Endometrial microvascular endothelial cells (primary cell): ENCODE data around the gene YRDC. TPM values are rescaled to one million over a fixed set of nuclear protein-coding genes. Genes with fewer than 3 reads are reported as not detected.
"Not testable (repeated sequence)": the region's sequence is repeated elsewhere in the genome, so short reads cannot be mapped to it uniquely, and the experiment has no call there.

ENCODE experiments used
- in situ Hi-C: cut with HindIII; loops from 2 replicates; pipeline ENCODE4 v1.10.0; 2017; ENCODE audit warnings: low sequenced_read_pairs, low pct_unique_long_range_greater_than_20kb; ENCODE audit errors: inconsistent ontology term
- total RNA-seq: library from RNA; depleted of rRNA; stranded (reverse); fragments of >200 nt; gene quantifications from one replicate; pipeline ENCODE4 v1.2.3, GENCODE V29; 2015; ENCODE audit errors: inconsistent ontology term

The YRDC gene
- total RNA-seq, 1 donor from 2014 or later: 25.5 TPM

DNA sequence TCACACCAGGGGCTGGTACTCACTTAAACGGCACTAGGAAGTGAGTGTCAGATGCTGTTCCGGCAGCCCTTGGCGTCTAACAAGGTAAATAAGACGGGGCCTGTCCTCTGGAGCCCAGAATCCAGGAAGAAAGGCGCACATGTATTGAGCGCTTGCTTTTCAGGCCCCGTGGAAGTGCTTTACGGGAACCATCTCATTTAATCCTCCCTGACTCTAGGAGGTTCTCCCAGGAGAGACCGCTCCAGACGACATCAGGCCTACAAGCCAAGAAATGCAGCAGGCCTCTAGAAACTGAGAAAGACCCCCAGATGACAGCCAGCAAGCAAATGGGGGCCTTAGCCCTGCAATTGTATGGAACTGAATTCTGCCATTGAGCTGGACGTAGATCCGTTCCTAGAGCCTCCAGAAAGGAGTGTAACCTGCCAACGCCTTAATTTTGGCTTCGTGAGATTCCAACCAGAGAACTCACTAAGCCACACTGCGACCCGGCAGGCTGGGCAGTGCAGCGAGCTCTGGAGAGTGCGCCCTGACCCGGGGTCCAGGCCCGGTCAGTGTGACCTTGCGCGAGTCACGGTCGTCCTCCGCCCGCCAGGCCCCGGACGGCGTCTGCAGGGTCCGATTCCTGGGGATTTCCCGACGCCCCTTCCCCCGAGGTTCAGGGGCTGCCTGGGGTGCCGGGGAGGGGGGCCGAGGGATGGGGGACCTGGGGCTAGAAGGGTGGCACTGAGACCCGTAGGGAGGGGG lies 14.9 kb downstream of the YRDC start:
- in situ Hi-C loops: no loop called here

DNA sequence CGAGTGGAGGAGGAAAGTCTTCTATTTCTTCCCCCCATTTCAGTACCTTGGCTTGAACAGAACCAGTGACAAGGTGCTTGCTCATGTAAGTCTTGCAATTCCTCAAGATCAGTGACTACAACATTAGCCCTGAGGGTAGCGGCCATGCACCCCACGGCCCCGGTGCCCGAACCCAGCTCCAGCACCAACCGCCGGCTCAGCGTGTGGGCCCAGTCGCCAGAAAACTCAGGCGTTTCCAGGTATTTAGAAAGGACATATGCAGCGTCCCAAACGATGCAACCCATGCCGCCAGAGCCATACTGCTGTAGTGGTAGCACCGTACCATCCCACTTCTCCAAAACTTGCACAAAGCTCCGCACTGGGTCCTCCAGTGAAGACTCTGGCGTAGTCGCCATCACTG lies 25.5 kb downstream of the YRDC start:
- in situ Hi-C loops: no loop called here

DNA sequence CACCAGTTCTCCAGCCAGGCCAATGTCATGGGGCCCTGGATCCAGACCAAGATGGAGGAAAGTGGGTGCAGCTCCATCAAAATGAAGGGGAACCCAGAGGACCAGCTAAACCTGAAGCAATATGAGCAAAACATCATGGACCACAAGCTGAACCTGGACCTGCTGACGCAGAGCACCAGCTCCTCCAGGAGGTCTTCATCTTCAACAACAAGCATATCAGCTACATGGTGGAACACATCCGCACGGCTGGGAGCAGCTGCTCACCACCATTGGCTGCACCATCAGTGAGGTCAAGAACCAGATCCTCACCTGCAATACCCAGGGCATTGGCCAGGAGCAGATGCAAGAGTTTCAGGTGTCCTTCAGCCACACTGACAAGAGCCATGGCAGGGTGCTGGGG lies 29.4 kb downstream of the YRDC start:
- in situ Hi-C loops: no loop called here

DNA sequence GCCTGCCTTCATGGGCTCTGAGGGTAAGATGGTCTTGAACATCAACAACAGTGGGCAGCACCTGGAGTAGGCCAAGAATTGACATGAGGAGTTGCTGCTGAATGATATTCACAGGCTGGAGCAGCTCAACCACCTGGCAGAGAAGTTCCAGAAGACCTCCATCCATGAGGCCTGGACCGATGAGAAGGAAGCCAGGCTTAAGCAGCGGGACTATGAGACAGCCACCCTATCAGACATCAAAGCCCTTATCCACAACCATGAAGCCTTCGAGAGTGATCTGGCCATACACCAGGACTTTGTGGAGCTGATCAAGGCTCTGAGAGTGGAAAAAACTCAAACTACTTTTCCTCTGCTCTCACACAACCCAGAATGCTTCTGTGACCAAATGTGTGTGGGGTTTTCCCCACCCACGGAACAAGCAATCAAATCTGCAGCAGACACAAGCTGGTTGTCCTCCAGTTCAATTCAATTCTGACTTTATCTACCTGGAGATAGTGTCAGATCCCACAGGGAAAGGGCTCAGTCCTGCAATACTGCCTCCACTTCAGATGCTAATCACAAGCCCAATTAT lies 31.0 kb downstream of the YRDC start:
- in situ Hi-C loops: no loop called here

DNA sequence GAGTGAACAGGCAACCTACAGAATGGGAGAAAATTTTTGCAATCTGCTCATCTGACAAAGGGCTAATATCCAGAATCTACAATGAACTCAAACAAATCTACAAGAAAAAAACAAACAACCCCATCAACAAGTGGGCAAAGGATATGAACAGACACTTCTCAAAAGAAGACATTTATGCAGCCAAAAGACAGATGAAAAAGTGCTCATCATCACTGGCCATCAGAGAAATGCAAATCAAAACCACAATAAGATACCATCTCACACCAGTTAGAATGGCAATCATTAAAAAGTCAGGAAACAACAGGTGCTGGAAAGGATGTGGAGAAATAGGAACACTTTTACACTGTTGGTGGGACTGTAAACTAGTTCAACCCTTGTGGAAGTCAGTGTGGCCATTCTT lies 36.6 kb downstream of the YRDC start:
- in situ Hi-C loops: not testable (repeated sequence)

DNA sequence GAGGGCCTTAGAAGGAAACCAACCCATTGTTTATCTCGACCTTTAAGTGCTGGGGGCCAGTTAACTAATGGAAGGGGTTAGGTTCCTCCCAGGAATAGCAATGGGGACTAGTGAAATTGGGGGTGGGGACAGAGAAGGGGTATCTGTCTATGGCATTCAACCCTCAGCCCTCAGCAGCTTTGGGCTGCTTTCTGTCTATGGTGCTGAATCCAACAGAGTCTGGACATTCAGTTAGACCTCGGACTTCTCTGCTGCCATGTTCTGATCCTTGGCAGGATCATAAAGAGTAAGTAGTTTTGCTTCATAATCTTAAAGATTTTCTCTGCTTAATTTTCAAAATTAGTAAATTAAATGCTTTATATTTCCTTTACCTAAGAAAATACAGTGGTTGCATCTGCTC lies 40.5 kb downstream of the YRDC start:
- in situ Hi-C loops: no loop called here

DNA sequence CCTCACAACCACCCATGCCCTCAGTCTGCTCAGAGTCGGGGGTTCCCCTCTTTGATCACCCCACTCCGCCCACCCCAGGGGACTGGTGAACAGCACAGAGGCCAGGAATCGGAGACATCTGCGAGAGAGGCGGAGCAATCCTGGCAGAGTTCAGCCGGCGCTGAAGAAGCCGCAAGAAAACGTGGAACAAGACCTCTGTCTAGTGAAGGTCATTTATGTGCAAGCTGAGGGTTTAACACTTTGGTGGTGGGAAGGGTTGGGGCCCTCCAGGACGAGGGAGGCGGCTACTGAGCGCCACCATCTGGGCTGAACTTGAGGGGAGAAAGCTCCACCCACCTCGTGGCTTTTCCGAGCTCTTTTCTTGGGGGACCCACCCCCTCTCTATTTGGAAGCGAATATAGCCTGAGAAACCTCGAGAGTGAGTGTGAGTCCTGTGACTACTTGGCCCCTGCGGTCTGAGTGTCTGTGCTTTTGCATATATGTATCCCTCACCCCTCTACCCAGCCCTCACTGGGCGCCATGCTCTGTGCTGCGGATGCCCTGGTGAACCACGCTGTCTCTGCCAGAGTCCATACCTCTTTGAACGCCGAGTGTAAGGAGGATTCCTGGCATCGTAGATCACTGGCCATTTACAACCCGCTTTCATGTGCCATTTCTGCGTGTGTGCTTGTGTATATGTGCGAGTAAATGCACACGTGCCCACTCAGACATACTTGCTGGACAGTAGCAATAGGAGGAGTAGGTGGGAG lies 41.9 kb downstream of the YRDC start:
- in situ Hi-C loops: no loop called here

DNA sequence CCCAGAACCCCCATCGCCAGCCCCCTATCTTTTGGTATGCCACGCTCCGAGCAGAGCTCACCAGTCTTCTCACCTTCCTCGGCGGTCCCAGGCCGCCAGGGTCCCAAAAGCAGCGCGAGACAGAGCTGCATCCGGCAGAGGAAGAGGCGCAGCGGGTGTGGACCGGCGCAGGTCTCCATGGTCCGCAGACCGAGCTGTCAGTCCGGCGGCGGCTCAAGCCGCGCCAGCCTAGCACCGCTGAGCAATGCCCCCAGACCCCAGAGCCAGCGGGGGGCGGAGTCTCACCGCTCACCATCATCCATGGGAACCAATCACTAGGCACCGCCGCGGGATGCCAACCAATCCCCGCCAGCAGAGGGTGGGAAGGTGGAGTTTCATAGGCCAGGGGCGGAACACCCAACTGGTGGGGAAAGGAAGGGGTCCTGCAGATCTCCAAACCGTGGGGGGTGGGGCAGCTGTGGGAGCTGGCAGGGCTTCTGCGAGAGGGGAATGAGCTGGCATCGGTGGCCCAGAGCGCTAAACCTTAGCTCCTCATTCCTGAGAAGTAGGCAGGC lies 43.0 kb downstream of the YRDC start, which contains the start of gene EPHA10:
EPHA10 (minus strand) TSS at position 233 of the 554 bp plus-strand sequence; CDS start at position 179, 54 bp downstream.
- in situ Hi-C loops: no loop called here

DNA sequence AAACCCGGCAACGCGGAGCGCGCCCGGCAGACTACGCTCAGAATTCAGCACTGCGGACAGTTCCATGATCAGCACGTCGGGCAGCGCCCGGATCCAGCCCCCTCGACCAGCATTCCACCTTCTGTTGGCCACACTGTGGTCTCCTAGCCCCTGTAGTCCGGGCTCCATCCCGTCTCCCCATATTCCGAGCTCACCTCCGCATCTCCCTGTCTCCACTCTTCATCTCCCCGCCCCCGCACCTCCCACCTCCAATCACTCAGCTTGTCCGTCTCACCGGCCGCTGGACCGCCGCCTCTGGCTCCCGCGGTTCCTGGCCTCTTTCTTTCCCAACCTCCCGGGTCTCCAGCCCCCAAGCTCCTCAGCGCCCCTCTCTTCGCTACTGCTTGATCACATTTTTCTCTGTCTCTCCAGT lies 43.6 kb downstream of the YRDC start:
- in situ Hi-C loops: no loop called here

DNA sequence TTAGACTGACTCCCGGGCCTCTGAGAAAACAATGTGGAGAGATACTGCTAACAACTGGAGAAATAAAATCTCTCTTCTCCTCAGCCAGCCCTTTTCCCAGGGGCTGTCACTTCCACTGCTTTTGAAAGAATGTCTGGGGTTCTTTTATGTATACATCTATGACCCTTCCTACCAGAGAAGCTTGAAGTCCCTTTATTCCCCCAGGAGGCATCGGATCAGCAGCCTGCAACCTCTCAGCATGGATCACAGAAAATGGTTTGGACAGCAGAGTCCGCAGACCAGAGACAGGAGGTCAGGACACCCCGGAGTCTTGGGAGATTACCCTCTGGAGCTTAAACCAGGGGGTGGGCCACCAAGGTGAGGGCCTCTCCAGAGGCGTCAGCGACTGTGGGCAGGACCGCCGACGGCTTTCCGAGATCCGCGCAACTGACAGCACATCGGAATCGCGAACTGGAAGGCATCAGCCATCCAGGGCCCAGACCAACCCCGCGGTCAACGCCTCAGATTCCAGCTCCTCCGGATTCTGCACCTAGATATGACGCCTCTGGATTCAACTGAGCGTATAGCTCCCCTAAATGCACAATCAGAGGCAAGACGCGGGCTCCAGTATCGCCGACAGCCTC lies 44.1 kb downstream of the YRDC start:
- in situ Hi-C loops: no loop called here

DNA sequence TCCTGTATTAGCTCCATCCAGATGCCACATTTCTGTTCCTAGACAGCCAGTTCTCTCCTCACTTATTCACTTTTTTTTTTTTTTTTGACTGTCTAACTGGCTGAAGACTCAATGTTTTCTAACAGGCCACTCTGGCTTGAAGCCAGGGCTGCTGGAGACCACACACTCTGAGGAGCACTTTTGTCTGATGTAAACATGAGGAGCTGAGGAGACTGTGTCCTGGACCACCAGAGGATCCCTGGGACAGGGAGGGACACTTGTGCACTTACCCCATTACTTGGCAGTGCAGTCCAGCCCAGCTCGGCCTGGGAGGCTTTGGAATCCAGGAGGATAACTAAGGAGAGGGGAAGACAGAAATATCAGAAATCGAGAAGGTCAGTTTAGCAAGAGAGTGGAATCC lies 45.5 kb downstream of the YRDC start:
- in situ Hi-C loops: no loop called here

DNA sequence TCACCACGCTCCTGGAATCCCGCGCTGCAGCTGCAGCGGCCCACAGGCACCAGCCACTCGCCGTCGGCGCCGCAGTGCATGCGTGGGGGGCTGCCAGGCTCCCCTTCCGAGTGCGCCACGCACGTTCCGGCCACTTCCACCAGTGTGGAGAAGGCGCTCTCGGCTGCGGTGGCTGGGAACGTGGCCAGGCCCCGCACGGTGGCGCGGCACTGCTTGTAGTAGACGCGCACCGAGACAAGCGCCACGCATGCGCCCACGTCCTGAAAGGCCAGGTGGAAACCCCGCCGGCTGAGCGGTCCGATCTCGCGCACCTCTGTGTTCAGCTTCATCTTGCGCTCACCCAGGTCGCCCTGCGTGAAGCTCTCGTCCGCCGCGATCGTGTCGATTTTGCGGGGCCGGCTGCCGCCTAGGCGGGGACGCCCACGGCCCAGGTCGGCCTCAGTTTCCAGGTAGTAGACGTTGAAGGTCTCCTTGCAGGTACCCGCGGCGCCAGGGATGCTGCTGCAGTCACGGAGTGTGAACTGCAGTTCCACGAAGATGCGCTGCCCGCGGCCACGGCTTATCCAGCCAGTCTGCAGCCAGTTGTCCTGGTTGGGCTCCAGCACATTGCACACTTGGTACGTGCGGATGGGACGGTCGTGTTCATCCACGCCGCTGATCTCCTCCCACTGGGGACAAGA lies 46.5 kb downstream of the YRDC start:
- in situ Hi-C loops: no loop called here

DNA sequence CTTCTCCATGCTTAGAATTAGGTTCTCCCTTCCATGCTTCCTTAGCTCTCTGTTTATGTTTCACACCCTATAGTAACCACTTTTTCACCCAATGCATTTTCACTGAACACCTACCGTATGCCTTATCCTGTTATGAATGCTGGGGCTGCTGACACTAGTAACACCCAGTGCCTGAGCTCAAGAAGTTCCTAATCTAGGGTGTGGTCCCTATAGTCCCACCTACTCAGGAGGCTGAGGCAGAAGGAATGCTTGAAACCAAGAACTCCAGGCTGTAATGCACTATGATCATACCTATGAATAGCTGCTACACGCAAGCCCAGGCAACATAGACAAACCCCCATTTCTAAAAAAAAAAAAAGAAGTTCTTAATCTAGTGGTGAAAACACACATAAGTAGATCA lies 48.6 kb downstream of the YRDC start:
- in situ Hi-C loops: no loop called here

DNA sequence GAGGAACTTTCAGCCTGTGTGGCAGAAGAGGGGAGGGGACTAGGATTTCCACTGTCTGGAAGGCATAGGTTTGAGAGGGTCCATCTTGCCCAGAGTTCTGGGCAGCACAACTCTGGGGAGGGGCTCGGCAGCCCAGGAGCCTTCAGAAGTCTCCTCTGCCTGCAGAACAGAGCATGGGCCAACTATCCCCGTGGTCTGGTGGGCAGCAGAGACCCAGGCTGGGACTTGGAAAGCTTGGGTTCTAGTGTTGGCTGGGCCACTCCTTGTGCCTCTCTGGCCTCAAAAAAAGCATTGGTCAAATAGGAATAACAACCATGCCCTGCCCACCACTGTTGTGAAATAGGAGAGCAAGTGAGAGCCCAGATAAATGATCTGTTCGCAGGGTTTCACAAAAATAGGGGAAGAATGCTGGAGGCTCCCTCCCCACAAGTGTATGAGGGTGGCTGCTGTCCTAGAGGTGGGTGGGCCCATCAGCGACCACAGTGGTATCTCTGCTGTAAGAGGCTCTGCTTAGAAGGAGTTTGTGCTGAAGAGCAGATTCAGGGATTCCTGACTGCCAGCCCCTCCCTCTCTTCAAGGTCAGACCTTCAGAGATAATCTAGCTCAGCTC lies 52.0 kb downstream of the YRDC start:
- in situ Hi-C loops: no loop called here

DNA sequence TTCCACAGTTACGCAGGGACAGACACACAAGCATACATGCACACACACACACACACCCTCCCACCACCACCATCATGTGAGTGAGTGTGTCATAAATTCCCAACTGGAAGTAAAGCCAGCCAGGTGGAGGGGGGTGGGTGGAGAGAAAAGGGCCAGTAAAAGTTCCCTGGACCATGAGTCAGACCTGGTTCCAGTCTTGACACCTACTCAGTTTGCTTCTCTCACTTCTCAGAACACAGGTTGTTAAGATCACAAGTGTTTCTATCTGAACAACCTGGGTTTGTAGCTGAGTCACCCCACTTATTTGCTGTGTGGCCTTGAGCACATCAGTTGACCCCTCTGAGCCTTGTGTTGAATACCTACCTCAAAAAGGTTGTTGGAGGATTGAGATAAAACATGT lies 52.7 kb downstream of the YRDC start:
- in situ Hi-C loops: no loop called here

DNA sequence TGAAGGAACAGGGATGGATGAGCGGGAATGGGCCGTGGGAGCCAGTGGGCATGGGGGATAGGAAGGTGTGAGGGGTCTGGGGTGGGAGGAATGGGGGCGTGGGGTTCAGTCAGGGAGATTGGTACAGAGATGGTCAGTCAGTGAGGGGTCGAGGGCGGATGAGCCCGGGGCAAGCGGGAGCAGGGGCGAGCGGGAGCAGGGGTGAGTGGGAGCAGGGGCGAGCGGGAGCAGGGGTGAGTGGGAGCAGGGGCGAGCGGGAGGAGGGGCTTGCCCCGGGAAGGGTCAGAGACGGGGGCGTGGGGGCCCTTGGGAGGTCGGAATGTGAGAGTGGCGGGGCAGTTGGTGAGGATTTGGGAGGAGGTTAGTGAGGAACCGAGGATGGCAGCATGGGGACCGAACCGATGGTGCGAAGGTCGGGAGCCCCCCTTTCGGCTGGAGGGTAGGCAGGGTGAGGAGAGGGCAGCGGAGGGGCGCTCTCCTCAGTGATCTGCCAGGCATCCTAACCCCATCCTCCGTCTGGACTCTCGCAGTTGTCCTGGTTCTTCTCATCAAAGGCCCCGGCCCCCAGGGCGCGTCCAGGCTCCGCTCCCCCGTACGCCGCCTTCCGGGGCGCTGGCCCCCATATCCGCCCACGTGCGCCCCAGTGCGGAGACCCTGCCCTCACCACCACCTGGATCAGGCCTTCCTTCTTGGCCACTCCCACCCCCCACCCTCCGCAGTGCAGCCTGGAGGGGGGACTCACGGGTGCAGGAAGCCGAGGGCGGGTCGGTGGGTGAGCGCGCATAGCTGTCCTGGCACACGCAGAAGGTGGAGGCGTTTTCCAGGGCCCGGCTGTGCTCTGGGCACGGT lies 54.3 kb downstream of the YRDC start:
- in situ Hi-C loops: no loop called here
